Islet precursor cell (in vitro differentiated cells): ENCODE results near the gene PPP6R3.
"Not testable (repeated sequence)": the region's sequence is repeated elsewhere in the genome, so short reads cannot be mapped to it uniquely, and the experiment has no call there.

ENCODE experiments used
- DNase-seq: peaks from one replicate; pipeline ENCODE4 v3.0.0-alpha.2; 2018

The PPP6R3 gene

GRCh38 chr11:68531129-68531693 is 70.7 kb downstream of the PPP6R3 start:
- DNase-seq = no peak

DNA sequence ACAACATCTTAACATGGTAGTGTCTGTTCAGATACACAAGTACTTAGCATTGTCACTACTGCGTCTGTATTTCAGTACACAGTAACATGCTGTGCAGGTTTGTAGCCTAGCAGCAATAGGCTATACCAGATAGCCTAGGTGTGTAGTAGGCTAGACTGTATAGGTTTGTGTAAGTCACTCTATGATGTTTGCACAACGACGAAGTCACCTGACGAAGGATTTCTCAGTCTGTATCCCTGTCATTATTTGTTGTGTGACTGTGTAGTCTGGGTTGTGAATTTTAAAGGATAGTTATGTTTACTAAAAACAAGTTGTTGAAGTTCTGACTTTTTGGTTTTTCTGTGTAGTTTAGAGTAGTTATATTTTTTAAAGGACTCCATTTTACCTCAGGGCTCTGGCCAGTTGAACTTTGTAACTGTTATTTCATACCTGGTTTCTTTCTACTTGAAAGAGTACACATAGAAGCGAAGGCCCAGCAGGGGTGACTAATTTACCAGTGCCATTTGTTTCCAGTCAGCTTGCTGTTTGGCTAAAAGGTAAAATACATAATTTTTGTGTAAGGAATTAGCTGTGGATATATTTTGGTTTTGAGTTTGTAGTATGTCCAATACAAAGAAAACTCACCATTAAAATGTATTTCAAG is 72.3 kb downstream of the PPP6R3 start:
- DNase-seq = no peak

- DNase-seq = no peak
These were observed 73.4 kb downstream of the PPP6R3 start for GRCh38 chr11:68533945-68534344.

DNA sequence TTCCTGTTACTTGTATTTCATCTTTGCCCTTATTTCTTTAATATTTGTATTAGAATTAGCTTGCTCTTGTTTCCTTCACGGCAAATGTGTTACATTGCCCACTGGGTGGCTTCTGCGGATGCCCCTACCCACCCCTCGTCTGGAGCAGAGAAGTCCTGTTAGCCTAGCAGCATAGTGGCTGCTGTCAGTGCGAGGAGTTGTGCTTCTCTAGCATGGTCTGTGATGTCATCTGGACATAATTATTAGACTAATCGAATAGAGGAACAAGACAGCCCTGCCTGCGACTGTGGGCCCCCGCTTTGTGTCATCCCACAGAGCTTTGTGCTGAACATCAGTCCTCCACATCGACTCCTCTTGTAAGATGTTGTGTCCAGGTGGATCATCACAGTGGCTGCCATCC is 74.5 kb downstream of the PPP6R3 start:
- no peak for DNase-seq

DNA sequence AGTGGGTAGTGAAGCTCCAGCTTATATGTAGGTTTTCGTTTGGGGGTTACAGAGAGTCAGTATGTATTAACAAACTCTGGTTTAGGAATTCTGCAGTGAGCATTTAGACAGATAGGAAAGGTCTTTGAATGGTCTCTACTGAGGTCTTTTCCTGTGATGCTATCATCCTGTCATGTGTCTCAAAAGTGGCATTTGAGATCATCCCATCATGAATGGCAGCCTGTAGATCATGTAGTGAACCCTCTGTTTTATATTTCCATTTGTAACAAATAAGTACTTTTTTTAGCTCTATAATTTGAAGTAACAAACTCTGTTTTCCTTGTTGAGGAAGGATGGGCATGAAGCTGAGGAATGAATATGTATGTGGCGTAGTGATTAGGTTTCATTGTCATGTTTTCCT is 76.2 kb downstream of the PPP6R3 start:
- no peak for DNase-seq

DNA sequence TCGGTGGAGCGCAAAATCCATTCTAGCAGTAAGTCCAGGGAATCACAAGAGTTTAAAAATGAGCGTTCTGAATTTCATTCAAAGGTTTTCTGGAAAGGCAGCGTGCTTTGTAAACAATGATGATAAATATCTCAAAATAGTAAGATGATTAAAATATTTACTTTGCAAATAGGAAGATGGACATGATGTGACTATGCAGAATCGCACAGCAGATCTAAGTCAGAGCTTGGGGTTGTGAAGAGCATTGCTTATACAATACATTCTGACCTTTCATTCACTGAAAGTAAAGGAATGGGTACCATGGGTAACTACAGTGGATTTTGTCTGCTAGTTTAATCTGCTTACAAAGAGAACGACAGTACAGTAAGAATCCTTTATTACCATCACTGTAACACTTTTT is 77.5 kb downstream of the PPP6R3 start:
- no peak for DNase-seq

- DNase-seq = no peak
These were observed 78.8 kb downstream of the PPP6R3 start for GRCh38 chr11:68539395-68539794.

- not testable (repeated sequence) for DNase-seq
These were observed 80.0 kb downstream of the PPP6R3 start for GRCh38 chr11:68540504-68540903.

DNA sequence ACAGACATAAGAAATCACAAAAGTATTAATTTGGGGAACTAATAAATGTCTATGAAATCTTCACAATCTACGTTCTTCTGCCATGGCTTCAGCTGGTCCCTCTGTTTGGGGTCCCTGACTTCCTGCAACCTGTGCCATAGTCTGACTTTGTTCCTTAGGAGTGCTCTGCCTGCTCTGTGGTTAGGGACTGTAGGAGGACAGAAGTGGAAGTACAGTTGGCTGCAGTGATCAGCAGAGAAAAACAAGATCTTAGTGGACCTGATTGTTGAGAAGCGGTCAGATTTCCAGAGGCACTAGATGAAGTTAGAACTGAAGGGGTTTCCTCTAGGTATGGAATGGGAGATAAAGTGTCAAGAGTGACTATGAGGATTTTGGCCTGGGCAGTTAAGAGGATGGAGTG is 80.6 kb downstream of the PPP6R3 start:
- DNase-seq = no peak

GRCh38 chr11:68541991-68542390 is 81.4 kb downstream of the PPP6R3 start:
- peak; percentile 67 for DNase-seq

- DNase-seq = peak; percentile 81
These were observed 82.1 kb downstream of the PPP6R3 start for GRCh38 chr11:68542617-68543016.

GRCh38 chr11:68543594-68543993 is 83.0 kb downstream of the PPP6R3 start:
- DNase-seq = no peak

DNA sequence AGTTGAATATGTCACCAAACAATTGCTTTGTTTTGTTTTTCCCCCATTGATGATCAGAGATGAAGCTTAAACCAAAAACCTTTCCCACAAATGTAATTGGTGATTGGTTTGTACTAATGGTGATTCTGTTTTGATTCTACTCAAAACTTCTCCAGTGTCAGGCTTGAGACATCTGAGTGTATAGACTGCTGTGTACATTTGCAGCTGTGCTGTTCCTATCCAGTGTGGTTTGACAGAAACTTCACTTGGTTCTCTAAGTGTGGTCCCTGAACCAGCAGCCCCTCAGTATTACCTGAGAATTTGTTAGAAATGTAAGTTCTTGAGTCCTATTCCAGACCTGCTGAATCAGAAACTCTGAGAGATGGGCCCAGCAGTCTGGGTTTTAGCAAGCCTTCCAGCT is 84.8 kb downstream of the PPP6R3 start:
- DNase-seq = no peak

DNA sequence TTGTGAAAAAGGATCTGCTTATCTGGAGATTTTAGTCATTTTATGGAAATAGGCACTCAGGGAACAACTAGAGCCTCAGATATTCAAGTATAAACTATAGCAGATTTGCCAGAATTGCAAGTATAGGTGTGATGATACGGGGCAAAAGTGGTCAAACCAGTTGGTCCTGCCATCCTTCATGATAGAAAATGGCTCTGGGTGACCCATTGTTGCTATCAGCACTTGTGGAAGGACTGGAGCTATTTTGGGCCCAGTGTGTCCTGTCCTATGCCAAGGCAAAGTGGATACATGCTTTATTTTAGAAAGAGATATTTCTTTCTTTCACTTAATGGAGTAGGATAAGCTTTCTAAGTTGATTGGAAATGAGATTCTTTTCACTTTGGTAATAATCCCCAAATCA is 85.2 kb downstream of the PPP6R3 start:
- DNase-seq = no peak

DNA sequence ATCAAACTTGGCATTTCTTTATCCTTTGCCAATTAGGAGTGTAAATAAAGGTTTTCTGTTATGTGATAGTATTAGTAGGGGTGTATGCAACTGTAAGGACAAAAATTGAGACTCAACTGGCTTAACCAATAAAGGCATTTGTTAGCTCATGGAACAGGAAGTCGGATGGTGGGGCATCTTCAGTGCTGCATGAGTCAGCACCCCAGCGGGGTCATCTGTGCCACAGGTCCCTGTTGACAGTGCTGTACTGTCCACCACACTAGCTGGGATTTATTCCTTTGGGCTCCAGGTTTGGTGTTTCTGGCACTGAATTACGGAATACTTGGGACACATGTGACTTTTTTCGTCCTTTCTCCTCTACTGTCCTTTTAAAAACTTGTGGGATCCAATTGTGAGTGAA is 86.0 kb downstream of the PPP6R3 start:
- DNase-seq = no peak

DNA sequence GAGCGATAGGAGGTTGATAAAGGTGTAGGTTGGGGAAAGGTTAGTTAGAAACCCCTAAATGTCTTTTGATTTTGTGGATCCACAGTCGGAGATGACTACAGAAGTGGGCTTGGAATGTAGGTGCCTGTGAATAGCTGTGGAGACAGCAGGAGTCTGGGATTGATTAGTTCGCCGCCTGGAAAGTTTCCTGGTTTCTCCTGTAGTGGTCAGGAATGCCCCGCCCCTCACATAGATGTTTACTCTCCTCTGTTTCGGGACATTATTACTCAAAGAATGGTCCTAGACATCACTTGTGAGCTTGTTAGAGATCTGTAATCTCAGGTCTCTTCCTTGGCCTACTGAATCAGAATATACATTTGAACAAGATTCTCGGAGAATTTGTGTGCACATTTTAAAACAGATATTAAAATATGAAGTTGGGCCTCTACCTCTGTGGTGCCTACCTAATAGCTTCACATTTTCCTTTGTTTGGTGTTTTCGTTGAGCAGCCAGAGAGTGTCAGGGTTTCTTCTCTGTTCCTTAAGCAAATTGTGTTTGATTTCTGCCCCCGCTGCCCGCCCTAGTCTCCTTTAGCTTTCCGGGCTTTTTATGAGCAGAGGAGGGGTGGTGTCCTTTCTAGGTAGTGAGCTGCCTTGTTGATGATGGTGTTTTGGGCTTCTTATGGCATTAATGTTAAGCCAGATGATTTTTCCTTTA is 89.4 kb downstream of the PPP6R3 start:
- DNase-seq = peak; percentile 66

DNA sequence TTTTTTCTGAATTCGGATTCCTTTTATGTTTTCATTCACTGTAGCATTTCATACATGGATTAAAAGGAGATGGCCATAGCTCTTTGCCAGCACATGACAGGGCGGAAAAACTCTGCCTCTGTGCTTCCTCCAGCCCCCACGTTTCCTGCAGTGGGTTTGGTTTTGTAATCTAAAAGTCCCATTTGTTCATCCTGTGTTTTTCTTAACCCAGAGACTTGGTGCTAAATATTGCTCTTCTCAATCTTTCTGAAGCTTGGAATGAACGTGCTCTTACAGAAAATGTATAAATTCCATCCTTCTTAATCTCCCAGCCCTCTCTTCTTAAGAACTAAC is 89.9 kb downstream of the PPP6R3 start:
- no peak for DNase-seq

GRCh38 chr11:68551223-68551622 is 90.7 kb downstream of the PPP6R3 start:
- no peak for DNase-seq

DNA sequence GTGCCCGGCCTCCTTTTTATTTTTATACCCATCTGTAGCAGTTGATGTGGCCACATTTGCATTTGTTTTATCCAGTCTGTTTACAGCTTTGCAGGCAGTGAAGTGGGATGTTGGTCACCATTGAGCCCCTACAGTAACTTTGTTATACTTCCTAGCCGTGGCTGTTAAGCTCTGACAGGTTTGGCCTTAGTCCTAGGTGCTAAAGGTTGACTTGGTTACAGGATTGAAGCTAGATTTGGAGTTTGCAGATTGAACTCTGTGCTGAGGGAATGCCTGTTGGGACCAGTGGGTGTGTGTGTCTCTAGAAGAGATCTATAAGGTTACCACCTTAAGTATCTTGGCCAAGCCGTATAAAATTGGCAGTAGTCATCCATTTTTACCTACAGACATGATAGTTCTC is 91.2 kb downstream of the PPP6R3 start:
- DNase-seq = no peak

DNA sequence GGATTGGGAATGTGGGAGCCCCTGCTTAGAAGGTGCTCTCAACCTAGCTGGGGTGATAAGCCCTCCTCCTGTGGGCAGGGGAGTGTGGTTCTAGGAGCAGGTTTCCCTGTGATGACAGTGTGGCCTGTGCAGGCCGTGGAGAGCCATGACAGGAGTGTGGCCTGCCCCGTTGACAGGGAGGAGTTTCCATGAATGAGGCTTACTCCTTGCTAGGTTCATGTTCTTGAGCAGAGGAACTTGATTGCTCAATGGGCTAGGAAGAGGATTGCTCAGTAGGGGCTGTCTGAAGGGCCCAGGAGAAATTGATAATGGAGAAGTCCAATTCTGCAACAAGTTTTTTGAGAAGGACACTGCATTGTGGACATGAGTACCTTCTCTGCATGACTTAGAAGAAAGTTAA is 92.0 kb downstream of the PPP6R3 start:
- DNase-seq = no peak

GRCh38 chr11:68560216-68560615 is 99.7 kb downstream of the PPP6R3 start:
- no peak for DNase-seq

GRCh38 chr11:68563454-68563853 is 102.9 kb downstream of the PPP6R3 start:
- DNase-seq = no peak

DNA sequence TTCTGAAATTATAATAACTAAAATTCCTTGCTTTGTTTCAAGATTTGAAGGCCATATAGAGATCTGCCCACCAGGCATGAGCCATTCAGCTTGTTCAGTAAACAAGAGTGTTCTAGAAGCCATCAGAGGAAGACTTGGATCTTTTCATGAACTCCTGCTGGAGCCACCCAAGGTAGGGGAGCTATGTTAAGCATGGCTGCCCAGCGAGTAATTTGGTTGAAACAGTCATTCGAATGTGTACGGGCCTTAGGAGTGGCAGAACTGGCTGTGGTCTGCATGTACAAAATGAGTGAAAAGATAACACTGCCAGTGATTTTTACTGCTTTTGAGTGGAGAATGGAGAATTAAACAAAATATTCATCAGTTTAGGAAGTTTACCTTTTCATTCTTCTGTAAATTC is 103.7 kb downstream of the PPP6R3 start:
- DNase-seq = no peak

DNA sequence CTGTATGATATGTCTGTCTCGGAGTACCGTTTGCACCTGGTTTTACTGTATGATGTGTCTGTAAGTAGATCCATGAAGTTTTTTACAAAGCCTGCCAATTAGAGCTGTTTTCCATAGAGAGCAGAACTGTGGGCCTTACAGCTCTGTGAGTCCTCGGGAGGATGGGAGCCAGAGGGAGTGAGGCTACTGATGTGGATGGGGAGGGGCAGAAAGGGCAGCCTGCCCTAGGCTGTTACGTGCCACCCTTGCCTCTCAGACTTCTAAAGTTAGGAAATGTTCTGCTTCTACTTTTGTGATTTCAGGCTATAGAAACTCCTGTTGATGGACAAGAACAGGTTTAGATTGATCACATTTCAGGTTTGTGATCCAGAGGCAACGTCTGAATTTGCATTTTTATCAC is 105.2 kb downstream of the PPP6R3 start:
- no peak for DNase-seq

DNA sequence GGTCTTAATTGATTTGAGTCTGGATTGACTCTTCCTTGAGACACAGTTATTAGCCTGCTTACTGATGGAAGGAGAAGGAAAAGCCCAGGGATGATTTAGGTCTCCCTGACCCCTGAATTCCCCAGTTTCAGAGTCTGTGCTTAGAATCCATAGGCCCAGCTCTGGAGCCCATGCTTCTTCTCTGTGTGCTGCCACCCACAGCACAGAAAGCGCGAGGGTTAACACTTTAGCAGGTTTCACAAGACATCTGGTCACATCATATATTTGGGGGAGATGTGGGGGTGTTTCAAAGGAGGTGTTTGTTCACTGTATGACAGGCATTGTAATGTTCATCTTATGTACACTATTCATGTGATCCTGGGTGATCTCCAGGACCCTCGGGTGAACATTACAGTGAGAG is 107.0 kb downstream of the PPP6R3 start:
- no peak for DNase-seq
